H1 (cell line): ENCODE measurements around the gene DPY30. TPM values are rescaled to one million over a fixed set of nuclear protein-coding genes. Genes with fewer than 3 reads are reported as not detected.

ENCODE experiments used
- CEBPB ChIP-seq: IDR thresholded peaks from 2 replicates; pipeline ENCODE4 v1.6.1; 2012; ENCODE audit warnings: low read depth, low read length
- CHD7 ChIP-seq: fragments of 300-600 bp; sonication (generic); IDR thresholded peaks from 2 replicates; pipeline ENCODE4 v1.7.1; 2012; ENCODE audit warnings: low read length, moderate library complexity, mild to moderate bottlenecking, inconsistent platforms; ENCODE audit not compliant: insufficient replicate concordance
- E2F6 ChIP-seq: IDR thresholded peaks from 2 replicates; pipeline ENCODE4 v1.6.1; 2012; ENCODE audit warnings: inconsistent platforms
- polyA plus RNA-seq, 7 experiments: library from polyadenylated mRNA; depleted of rRNA in 3 of 7; stranded (reverse) in 5 of 7; unstranded in 2 of 7; fragments of >200 nt in 5 of 7; fragments of 200-250 nt in 2 of 7; gene quantifications; 1 replicate in 5 of 7; 2 replicates in 1 of 7; 4 replicates in 1 of 7; pipeline versions ENCODE4 v1.2.1 to v1.2.3, GENCODE V29; 2011 to 2013; ENCODE audit warnings: missing spikeins in 2 of 7, mixed read lengths in 2 of 7
- total RNA-seq: library from RNA; stranded (reverse); fragmentation: NEBNext Ultra II Directional; extraction: Animal tissue kit (Norgen Biotek cat#: 25700); gene quantifications from 2 replicates; pipeline ENCODE4 v1.2.1, GENCODE V29; 2021

Gene DPY30
- total and polyA plus RNA-seq, 2 of the 8 experiments (the other 6 are each of a cell fraction or from before 2014, with no cell fraction given): 139 to 157 TPM

GRCh38 chr2:32007121-32007391 is 32.5 kb downstream of the DPY30 start (continued):
- TF ChIP-seq CHD7 (no peak), E2F6 (no peak), CEBPB (no peak)
